Measurements from ENCODE around the gene PPP1R17. TPM values are rescaled to one million over a fixed set of nuclear protein-coding genes. Genes with fewer than 3 reads are reported as not detected.

Gene PPP1R17
- total RNA-seq, 1 donor from 2014 or later: not detected

GRCh38 chr7:31710171-31710570, 23.2 kb downstream of the PPP1R17 start:
- Mint-ChIP-seq H3K36me3 (ENCODE audit: unreplicated experiment) (peaks cover 3% of the 10 kb centered on the region), H3K27me3 (ENCODE audit: unreplicated experiment) (peaks cover 4% of the 10 kb centered on the region), H3K4me3 (ENCODE audit: unreplicated experiment) (no peak overlapping the region), H3K4me1 (ENCODE audit: unreplicated experiment) (no peaks in the 10 kb centered on the region), H3K27ac (ENCODE audit: unreplicated experiment) (no peak overlapping the region), H3K9me3 (ENCODE audit: unreplicated experiment) (no peaks in the 10 kb centered on the region)
- TF ChIP-seq CTCF (IDR thresholded peaks at IDR 0.05): no peak
- no peak for DNase-seq (ENCODE audit: extremely low spot score, unreplicated experiment)

GRCh38 chr7:31716355-31716754, 29.3 kb downstream of the PPP1R17 start:
- Mint-ChIP-seq H3K36me3 (ENCODE audit: unreplicated experiment) (no peaks in the 10 kb centered on the region), H3K27ac (ENCODE audit: unreplicated experiment) (no peak overlapping the region), H3K9me3 (ENCODE audit: unreplicated experiment) (no peaks in the 10 kb centered on the region), H3K4me1 (ENCODE audit: unreplicated experiment) (no peaks in the 10 kb centered on the region), H3K27me3 (ENCODE audit: unreplicated experiment) (peaks cover 4% of the 10 kb centered on the region), H3K4me3 (ENCODE audit: unreplicated experiment) (no peak overlapping the region)
- no peak for DNase-seq (ENCODE audit: extremely low spot score, unreplicated experiment)
- no peak for TF ChIP-seq CTCF (IDR thresholded peaks at IDR 0.05)

- DNase-seq (ENCODE audit: extremely low spot score, unreplicated experiment): no peak
- peaks cover under 1% of the 10 kb centered on the region for H3K9me3 Mint-ChIP-seq (ENCODE audit: unreplicated experiment)
- no peaks in the 10 kb centered on the region for H3K27me3 Mint-ChIP-seq (ENCODE audit: unreplicated experiment)
- H3K27ac Mint-ChIP-seq (ENCODE audit: unreplicated experiment): no peak overlapping the region
- H3K4me3 Mint-ChIP-seq (ENCODE audit: unreplicated experiment): no peak overlapping the region
- no peaks in the 10 kb centered on the region for H3K36me3 Mint-ChIP-seq (ENCODE audit: unreplicated experiment)
- H3K4me1 Mint-ChIP-seq (ENCODE audit: unreplicated experiment): no peaks in the 10 kb centered on the region
- TF ChIP-seq CTCF (IDR thresholded peaks at IDR 0.05): no peak
These were observed 33.4 kb downstream of the PPP1R17 start for GRCh38 chr7:31720366-31720765.

GRCh38 chr7:31724696-31725095, 37.7 kb downstream of the PPP1R17 start:
- Mint-ChIP-seq H3K36me3 (ENCODE audit: unreplicated experiment) (no peaks in the 10 kb centered on the region), H3K4me3 (ENCODE audit: unreplicated experiment) (no peak overlapping the region), H3K27me3 (ENCODE audit: unreplicated experiment) (no peaks in the 10 kb centered on the region), H3K9me3 (ENCODE audit: unreplicated experiment) (peaks cover 2% of the 10 kb centered on the region), H3K27ac (ENCODE audit: unreplicated experiment) (no peak overlapping the region), H3K4me1 (ENCODE audit: unreplicated experiment) (no peaks in the 10 kb centered on the region)
- TF ChIP-seq CTCF (IDR thresholded peaks at IDR 0.05): no peak
- DNase-seq (ENCODE audit: extremely low spot score, unreplicated experiment): no peak

- Mint-ChIP-seq H3K4me1 (ENCODE audit: unreplicated experiment) (peaks cover 2% of the 10 kb centered on the region), H3K27ac (ENCODE audit: unreplicated experiment) (no peak overlapping the region)
These were observed 42.3 kb downstream of the PPP1R17 start for GRCh38 chr7:31729195-31729804.

More at GRCh38 chr7:31729195-31729804, 42.3 kb downstream of the PPP1R17 start:
- Mint-ChIP-seq H3K4me3 (ENCODE audit: unreplicated experiment) (no peak overlapping the region), H3K9me3 (ENCODE audit: unreplicated experiment) (peaks cover 2% of the 10 kb centered on the region), H3K27me3 (ENCODE audit: unreplicated experiment) (no peaks in the 10 kb centered on the region), H3K36me3 (ENCODE audit: unreplicated experiment) (no peaks in the 10 kb centered on the region)
- no peak for TF ChIP-seq CTCF (IDR thresholded peaks at IDR 0.05)
- no peak for DNase-seq (ENCODE audit: extremely low spot score, unreplicated experiment)
